K562 (cell line): ENCODE data around the gene EHMT2. TPM values are rescaled to one million over a fixed set of nuclear protein-coding genes. Genes with fewer than 3 reads are reported as not detected.

Experiments
- ARID3A ChIP-seq: IDR thresholded peaks from 2 replicates; pipeline ENCODE4 v1.6.1; 2012; ENCODE audit warnings: low read depth, low read length, improper control_type of control experiment, borderline replicate concordance
- E2F3 ChIP-seq: fragments of 250-450 bp; sonication (Bioruptor Pico); IDR thresholded peaks from 2 replicates; pipeline ENCODE4 v1.4.0; 2020; ENCODE audit warnings: mild to moderate bottlenecking
- ETV6 ChIP-seq, 3 experiments: fragments of 150-350 bp in 1 of 3; sonication (generic) in 1 of 3; formaldehyde crosslinking in 1 of 3; IDR thresholded peaks; 2 replicates each; pipeline versions ENCODE4 v1.6.1 to v1.8.0; 2014 to 2022; ENCODE audit warnings: borderline replicate concordance in 2 of 3, low read depth in 2 of 3, antibody characterized with exemption in 1 of 3, low read length in 1 of 3, mild to moderate bottlenecking in 1 of 3, missing genetic modification reagents in 1 of 3
- GTF3C2 ChIP-seq: IDR thresholded peaks from 3 replicates; pipeline ENCODE4 v1.6.1; 2011; ENCODE audit warnings: borderline replicate concordance, mild to moderate bottlenecking, moderate library complexity; ENCODE audit not compliant: insufficient read length; ENCODE audit errors: extremely low read depth
- KAT7 ChIP-seq: sonication (generic); formaldehyde crosslinking; IDR thresholded peaks from 2 replicates; pipeline ENCODE4 v1.8.0; 2022; ENCODE audit warnings: missing genetic modification reagents, mild to moderate bottlenecking, borderline replicate concordance
- ZBTB11 ChIP-seq, 3 experiments: fragments of 200-800 bp in 1 of 3; fragments of 250-450 bp in 1 of 3; fragments of 450-650 bp in 1 of 3; sonication (Bioruptor Pico) in 1 of 3; sonication (Bioruptor generic) in 1 of 3; formaldehyde crosslinking in 1 of 3; IDR thresholded peaks; 2 replicates each; pipeline versions ENCODE4 v1.6.1 to v1.8.0; 2016 to 2022; ENCODE audit warnings: mild to moderate bottlenecking in 2 of 3, missing genetic modification characterization in 2 of 3, missing compliant biosample characterization in 1 of 3, moderate library complexity in 1 of 3
- ZNF232 ChIP-seq: sonication (generic); formaldehyde crosslinking; IDR thresholded peaks from 2 replicates; pipeline ENCODE4 v1.8.0; 2022; ENCODE audit warnings: mild to moderate bottlenecking, missing genetic modification reagents
- ZNF699 ChIP-seq: fragments of 250-450 bp; sonication (Bioruptor Pico); IDR thresholded peaks from 2 replicates; pipeline ENCODE4 v1.8.0; 2021; ENCODE audit warnings: mild to moderate bottlenecking, moderate library complexity; ENCODE audit not compliant: insufficient replicate concordance
- ZNF740 ChIP-seq, 3 experiments: fragments of 200-800 bp in 1 of 3; sonication (Bioruptor generic) in 1 of 3; sonication (generic) in 1 of 3; formaldehyde crosslinking in 1 of 3; IDR thresholded peaks; 2 replicates each; pipeline versions ENCODE4 v1.6.1 to v1.8.0; 2016 to 2022; ENCODE audit warnings: mild to moderate bottlenecking in 2 of 3, missing compliant biosample characterization in 2 of 3, missing genetic modification characterization in 2 of 3, missing genetic modification reagents in 1 of 3
- polyA plus RNA-seq, 8 experiments: library from polyadenylated mRNA; depleted of rRNA in 4 of 8; stranded (reverse) in 5 of 8; unstranded in 3 of 8; fragments of >200 nt; fragmentation: Nextera tagmentation in 2 of 8; fragmentation: Illumina TruSeq in 1 of 8; extraction: Ambion mirVana in 2 of 8; extraction: Trizol in 1 of 8; gene quantifications; 2 replicates each; pipeline versions ENCODE4 v1.2.1 to v1.2.3, GENCODE V29; 2011 to 2014; ENCODE audit warnings: inconsistent platforms in 1 of 8, missing spikeins in 1 of 8
- total RNA-seq, 7 experiments: library from RNA; depleted of rRNA in 6 of 7; stranded (reverse); fragments of >200 nt in 6 of 7; fragmentation: Illumina TruSeq in 2 of 7; extraction: Trizol in 2 of 7; gene quantifications; 2 replicates each; pipeline versions ENCODE4 v1.2.1 to v1.2.3, GENCODE V29; 2011 to 2021; ENCODE audit warnings: low replicate concordance in 1 of 7

The EHMT2 gene
- total and polyA plus RNA-seq, 9 of the 15 experiments (the other 6 are each of a cell fraction or from before 2014, with no cell fraction given), result 2.1 to 63.8 (median 38.5) TPM

GRCh38 chr6:31861919-31862343, 35.6 kb downstream of the EHMT2 start (continued):
- TF ChIP-seq ARID3A (no peak), ZNF699 (CRISPR knock-in tag) (no peak), ZNF232 (CRISPR knock-in tag) (no peak), GTF3C2 (no peak), KAT7 (CRISPR knock-in tag) (0 out of 2 replicates have a peak, but pooled peaks have one; percentile 8), E2F3 (CRISPR knock-in tag) (peak; percentile 21; the same call in 1 of the 2 replicates), ZNF740 (CRISPR knock-in tag; IDR thresholded peaks at IDR 0.05) (peak; percentile 60; the same call in 1 of the 2 replicates), ZNF740 (tag; IDR thresholded peaks at IDR 0.05) (no peak), ETV6 (IDR thresholded peaks at IDR 0.05; ENCODE audit: borderline replicate concordance in 1 of 2, low read depth in 2 of 2, low read length in 1 of 2) (no peak), ETV6 (CRISPR knock-in tag; IDR thresholded peaks at IDR 0.05; ENCODE audit: borderline replicate concordance) (no peak), ZBTB11 (CRISPR knock-in tag; IDR thresholded peaks at IDR 0.05) (peak in 1 of 3 experiments; percentile 27; a peak in 1 of 6 replicates)
